ENCODE data around the gene CCNL2. TPM values are rescaled to one million over a fixed set of nuclear protein-coding genes. Genes with fewer than 3 reads are reported as not detected.

Gene CCNL2
- total and polyA plus RNA-seq, 3 experiments from 2014 or later: 29.0 to 124 (median 119) TPM

- DNase-seq: no peak
Observed at GRCh38 chr1:1340185-1340584, 59.0 kb downstream of the CCNL2 start.

DNA sequence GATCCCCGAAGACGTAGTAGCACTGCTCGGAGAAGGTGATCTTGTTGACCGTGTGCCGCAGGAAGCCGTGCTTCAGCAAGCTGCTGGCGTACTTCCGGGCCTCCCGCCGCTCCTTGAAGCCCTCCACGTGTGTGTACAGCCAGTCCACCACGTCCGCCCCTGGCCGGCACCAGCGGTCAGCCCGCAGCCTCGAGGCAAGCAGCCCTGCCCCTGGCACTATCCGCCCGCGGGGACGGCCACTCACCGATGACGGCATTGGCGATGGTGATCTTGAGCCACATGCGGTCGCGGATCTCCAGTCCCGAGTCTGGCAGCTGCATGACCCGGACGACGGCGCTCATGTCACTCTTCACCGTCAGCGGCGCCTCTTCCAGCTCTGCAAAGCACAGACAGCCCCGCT is 60.9 kb downstream of the CCNL2 start:
- Mint-ChIP-seq H3K9me3 (no peaks in the 10 kb centered on the region), H3K36me3 (peaks cover 0 to 25% (median 11%) of the 10 kb centered on the region in 3 donors), H3K27me3 (no peaks in the 10 kb centered on the region), H3K4me1 (peaks cover 0 to 6% (median 0%) of the 10 kb centered on the region in 3 donors), H3K27ac (no peak overlapping the region), H3K4me3 (no peak overlapping the region)
- H3K27ac ChIP-seq (ENCODE audit: low read depth, low read length): no peak overlapping the region
- H3K4me1 ChIP-seq (ENCODE audit: insufficient read depth, low read length): no peaks in the 10 kb centered on the region
- ChIA-PET POLR2A (no interaction called here), CTCF (no interaction called here)
- no peaks in the 10 kb centered on the region for H3K36me3 ChIP-seq (ENCODE audit: insufficient read depth, low read length)
- H3K9me3 ChIP-seq (ENCODE audit: low read length): no peaks in the 10 kb centered on the region
- no peak for DNase-seq
- H3K27me3 ChIP-seq (ENCODE audit: insufficient read depth, low read length, poor library complexity, severe bottlenecking): no peaks in the 10 kb centered on the region
- H3K4me3 ChIP-seq (ENCODE audit: low read length): no peak overlapping the region

More at GRCh38 chr1:1340185-1340584, 59.0 kb downstream of the CCNL2 start:
- Mint-ChIP-seq H3K36me3 (peaks cover 0 to 25% (median 11%) of the 10 kb centered on the region in 3 donors), H3K27me3 (no peaks in the 10 kb centered on the region), H3K4me1 (peaks cover 0 to 6% (median 0%) of the 10 kb centered on the region in 3 donors), H3K27ac (peak overlapping the region in 1 of 8 donors; percentile 50), H3K4me3 (no peak overlapping the region), H3K9me3 (no peaks in the 10 kb centered on the region)
- H3K9me3 ChIP-seq (ENCODE audit: low read length): no peaks in the 10 kb centered on the region
- ChIA-PET POLR2A (no interaction called here), CTCF (no interaction called here)
- H3K4me3 ChIP-seq (ENCODE audit: low read length): no peak overlapping the region
- no peaks in the 10 kb centered on the region for H3K4me1 ChIP-seq (ENCODE audit: insufficient read depth, low read length)
- no peaks in the 10 kb centered on the region for H3K36me3 ChIP-seq (ENCODE audit: insufficient read depth, low read length)
- no peak overlapping the region for H3K27ac ChIP-seq (ENCODE audit: low read depth, low read length)
- no peaks in the 10 kb centered on the region for H3K27me3 ChIP-seq (ENCODE audit: insufficient read depth, low read length, poor library complexity, severe bottlenecking)

GRCh38 chr1:1337793-1338147 is 61.4 kb downstream of the CCNL2 start:
- H3K9me3 ChIP-seq (ENCODE audit: low read length): no peaks in the 10 kb centered on the region
- no peak overlapping the region for H3K27ac Mint-ChIP-seq
- no peaks in the 10 kb centered on the region for H3K9me3 Mint-ChIP-seq
- no peaks in the 10 kb centered on the region for H3K4me1 ChIP-seq (ENCODE audit: insufficient read depth, low read length)
- ChIA-PET CTCF (no interaction called here), POLR2A (no interaction called here)
- H3K4me3 Mint-ChIP-seq: no peak overlapping the region
- peaks cover 0 to 25% (median 11%) of the 10 kb centered on the region in 3 donors for H3K36me3 Mint-ChIP-seq
- no peaks in the 10 kb centered on the region for H3K27me3 Mint-ChIP-seq
- no peak for DNase-seq
- H3K27me3 ChIP-seq (ENCODE audit: insufficient read depth, low read length, poor library complexity, severe bottlenecking): no peaks in the 10 kb centered on the region
- H3K27ac ChIP-seq (ENCODE audit: low read depth, low read length): no peak overlapping the region
- H3K4me3 ChIP-seq (ENCODE audit: low read length): no peak overlapping the region
- no peaks in the 10 kb centered on the region for H3K36me3 ChIP-seq (ENCODE audit: insufficient read depth, low read length)
- peaks cover 0 to 6% (median 0%) of the 10 kb centered on the region in 3 donors for H3K4me1 Mint-ChIP-seq

- CTCF ChIA-PET: no interaction called here
- DNase-seq: no peak
- no peaks in the 10 kb centered on the region for H3K4me1 ChIP-seq (ENCODE audit: insufficient read depth, low read length)
- Mint-ChIP-seq H3K27ac (no peak overlapping the region), H3K4me3 (no peak overlapping the region), H3K4me1 (peaks cover 0 to 6% (median 0%) of the 10 kb centered on the region in 3 donors), H3K9me3 (no peaks in the 10 kb centered on the region), H3K36me3 (peaks cover 0 to 25% (median 11%) of the 10 kb centered on the region in 3 donors), H3K27me3 (no peaks in the 10 kb centered on the region)
- H3K36me3 ChIP-seq (ENCODE audit: insufficient read depth, low read length): no peaks in the 10 kb centered on the region
- no peak overlapping the region for H3K4me3 ChIP-seq (ENCODE audit: low read length)
- no peaks in the 10 kb centered on the region for H3K27me3 ChIP-seq (ENCODE audit: insufficient read depth, low read length, poor library complexity, severe bottlenecking)
- POLR2A ChIA-PET: no interaction called here
- no peaks in the 10 kb centered on the region for H3K9me3 ChIP-seq (ENCODE audit: low read length)
- H3K27ac ChIP-seq (ENCODE audit: low read depth, low read length): no peak overlapping the region
Observed at GRCh38 chr1:1336931-1337792, 62.0 kb downstream of the CCNL2 start.

- H3K4me1 ChIP-seq (ENCODE audit: insufficient read depth, low read length): no peaks in the 10 kb centered on the region
- Mint-ChIP-seq H3K27me3 (no peaks in the 10 kb centered on the region), H3K9me3 (no peaks in the 10 kb centered on the region), H3K4me1 (peaks cover 0 to 6% (median 0%) of the 10 kb centered on the region in 3 donors), H3K36me3 (peaks cover 0 to 25% (median 11%) of the 10 kb centered on the region in 3 donors), H3K27ac (no peak overlapping the region), H3K4me3 (no peak overlapping the region)
- H3K4me3 ChIP-seq (ENCODE audit: low read length): no peak overlapping the region
- POLR2A ChIA-PET: no interaction called here
- DNase-seq: no peak
- H3K27me3 ChIP-seq (ENCODE audit: insufficient read depth, low read length, poor library complexity, severe bottlenecking): no peaks in the 10 kb centered on the region
- CTCF ChIA-PET: no interaction called here
- no peaks in the 10 kb centered on the region for H3K9me3 ChIP-seq (ENCODE audit: low read length)
- no peaks in the 10 kb centered on the region for H3K36me3 ChIP-seq (ENCODE audit: insufficient read depth, low read length)
- H3K27ac ChIP-seq (ENCODE audit: low read depth, low read length): no peak overlapping the region
Observed at GRCh38 chr1:1336446-1336845, 62.7 kb downstream of the CCNL2 start.

DNA sequence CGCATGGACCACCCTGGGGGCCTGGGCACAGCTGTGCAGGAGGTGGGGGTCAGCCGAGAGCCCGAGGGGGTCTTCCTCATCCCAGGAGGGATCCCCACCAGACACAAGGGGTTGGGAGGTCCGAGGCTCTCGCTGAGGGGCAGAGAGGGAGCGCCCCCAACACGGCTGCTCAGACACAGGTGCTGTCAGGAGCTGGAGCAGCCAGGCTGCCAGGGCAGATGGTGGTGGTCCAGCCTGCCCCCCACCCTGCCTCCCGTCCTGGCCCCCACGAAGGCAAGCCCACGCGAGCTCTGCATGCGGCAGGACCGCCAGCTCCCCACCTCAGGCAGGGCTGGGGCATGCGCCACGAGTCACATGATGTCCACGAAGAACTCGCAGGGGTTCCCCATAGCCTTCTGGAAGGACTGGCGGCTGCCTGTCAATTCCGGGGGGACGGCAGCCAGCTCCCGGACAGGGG is 63.3 kb downstream of the CCNL2 start:
- Mint-ChIP-seq H3K36me3 (peaks cover 0 to 19% (median 5%) of the 10 kb centered on the region in 3 donors), H3K4me3 (no peak overlapping the region), H3K9me3 (no peaks in the 10 kb centered on the region), H3K27me3 (no peaks in the 10 kb centered on the region), H3K4me1 (peaks cover 0 to under 1% (median 0%) of the 10 kb centered on the region in 3 donors), H3K27ac (no peak overlapping the region)
- POLR2A ChIA-PET: no interaction called here
- no peaks in the 10 kb centered on the region for H3K4me1 ChIP-seq (ENCODE audit: insufficient read depth, low read length)
- no peaks in the 10 kb centered on the region for H3K9me3 ChIP-seq (ENCODE audit: low read length)
- DNase-seq: no peak
- no peak overlapping the region for H3K4me3 ChIP-seq (ENCODE audit: low read length)
- H3K27me3 ChIP-seq (ENCODE audit: insufficient read depth, low read length, poor library complexity, severe bottlenecking): no peaks in the 10 kb centered on the region
- H3K27ac ChIP-seq (ENCODE audit: low read depth, low read length): no peak overlapping the region
- no peaks in the 10 kb centered on the region for H3K36me3 ChIP-seq (ENCODE audit: insufficient read depth, low read length)
- CTCF ChIA-PET: no interaction called here

Other genes starting within 250 kb of the CCNL2 start
- gene TTLL10, start 225.5 kb downstream of the CCNL2 start, total RNA-seq: not detected
- gene TTLL10, start 225.5 kb downstream of the CCNL2 start, polyA plus RNA-seq: not detected
- 10 to 100 TPM; 91.0 to 97.1 TPM for gene TNFRSF18, start 192.7 kb downstream of the CCNL2 start, total RNA-seq
- 2.0 TPM for gene TNFRSF18, start 192.7 kb downstream of the CCNL2 start, polyA plus RNA-seq
- 100 to 1,000 TPM; 180 to 193 TPM for gene TNFRSF4, start 185.2 kb downstream of the CCNL2 start, total RNA-seq
- gene TNFRSF4, start 185.2 kb downstream of the CCNL2 start, polyA plus RNA-seq: 1.9 TPM
- 100 to 1,000 TPM; 158 to 169 TPM for gene SDF4, start 167.3 kb downstream of the CCNL2 start, total RNA-seq
- gene SDF4, start 167.3 kb downstream of the CCNL2 start, polyA plus RNA-seq: 108 TPM
- gene B3GALT6, start 167.1 kb downstream of the CCNL2 start, total RNA-seq: 10 to 100 TPM; 23.7 to 24.1 TPM
- 16.4 TPM for gene B3GALT6, start 167.1 kb downstream of the CCNL2 start, polyA plus RNA-seq
- 1 to 10 TPM in 1 of 2 experiments, under 1 TPM in 1; 0.51 to 1.1 TPM for gene C1QTNF12, start 152.6 kb downstream of the CCNL2 start, total RNA-seq
- gene C1QTNF12, start 152.6 kb downstream of the CCNL2 start, polyA plus RNA-seq: not detected
- gene UBE2J2, start 125.5 kb downstream of the CCNL2 start, total RNA-seq: 10 to 100 TPM; 76.7 to 79.3 TPM
- gene UBE2J2, start 125.5 kb downstream of the CCNL2 start, polyA plus RNA-seq: 79.7 TPM
- 1 to 10 TPM; 2.9 to 5.0 TPM for gene SCNN1D, start 118.9 kb downstream of the CCNL2 start, total RNA-seq
- 0.09 TPM for gene SCNN1D, start 118.9 kb downstream of the CCNL2 start, polyA plus RNA-seq
- 10 to 100 TPM; 36.4 to 38.8 TPM for gene ACAP3, start 91.4 kb downstream of the CCNL2 start, total RNA-seq
- gene ACAP3, start 91.4 kb downstream of the CCNL2 start, polyA plus RNA-seq: 6.9 TPM
- 10 to 100 TPM; 32.9 to 34.3 TPM for gene PUSL1, start 90.7 kb downstream of the CCNL2 start, total RNA-seq
- 22.0 TPM for gene PUSL1, start 90.7 kb downstream of the CCNL2 start, polyA plus RNA-seq
- gene INTS11, start 74.7 kb downstream of the CCNL2 start, total RNA-seq: 100 to 1,000 TPM; 117 to 118 TPM
- 70.5 TPM for gene INTS11, start 74.7 kb downstream of the CCNL2 start, polyA plus RNA-seq
- 10 to 100 TPM; 17.6 to 18.3 TPM for gene CPTP, start 74.5 kb downstream of the CCNL2 start, total RNA-seq
- 23.6 TPM for gene CPTP, start 74.5 kb downstream of the CCNL2 start, polyA plus RNA-seq
- under 1 TPM; 0.53 to 0.62 TPM for gene TAS1R3, start 68.1 kb downstream of the CCNL2 start, total RNA-seq
- 0.28 TPM for gene TAS1R3, start 68.1 kb downstream of the CCNL2 start, polyA plus RNA-seq
- 10 to 100 TPM; 39.7 to 41.1 TPM for gene DVL1, start 49.9 kb downstream of the CCNL2 start, total RNA-seq
- gene DVL1, start 49.9 kb downstream of the CCNL2 start, polyA plus RNA-seq: 1.6 TPM
- gene MXRA8, start 40.8 kb downstream of the CCNL2 start, total RNA-seq: under 1 TPM; 0.26 to 0.29 TPM
- 0.61 TPM for gene MXRA8, start 40.8 kb downstream of the CCNL2 start, polyA plus RNA-seq
- 100 to 1,000 TPM; 159 to 169 TPM for gene AURKAIP1, start 24.1 kb downstream of the CCNL2 start, total RNA-seq
- 157 TPM for gene AURKAIP1, start 24.1 kb downstream of the CCNL2 start, polyA plus RNA-seq
- gene MRPL20, start 8.0 kb upstream of the CCNL2 start, total RNA-seq: 100 to 1,000 TPM; 206 to 208 TPM
- gene MRPL20, start 8.0 kb upstream of the CCNL2 start, polyA plus RNA-seq: 198 TPM
- gene ANKRD65, start 21.9 kb upstream of the CCNL2 start, total RNA-seq: not detected
- not detected for gene ANKRD65, start 21.9 kb upstream of the CCNL2 start, polyA plus RNA-seq
- gene VWA1, start 36.4 kb upstream of the CCNL2 start, total RNA-seq: under 1 TPM in 1 of 2 experiments, not detected in 1; 0.31 TPM
- gene VWA1, start 36.4 kb upstream of the CCNL2 start, polyA plus RNA-seq: not detected
- gene ATAD3C, start 50.4 kb upstream of the CCNL2 start, total RNA-seq: 1 to 10 TPM in 1 of 2 experiments, under 1 TPM in 1; 0.53 to 1.9 TPM
- gene ATAD3C, start 50.4 kb upstream of the CCNL2 start, polyA plus RNA-seq: 4.3 TPM
- 10 to 100 TPM; 81.6 to 86.6 TPM for gene ATAD3B, start 72.4 kb upstream of the CCNL2 start, total RNA-seq
- gene ATAD3B, start 72.4 kb upstream of the CCNL2 start, polyA plus RNA-seq: 7.9 TPM
- 10 to 100 TPM; 97.4 to 98.7 TPM for gene ATAD3A, start 112.8 kb upstream of the CCNL2 start, total RNA-seq
- 16.0 TPM for gene ATAD3A, start 112.8 kb upstream of the CCNL2 start, polyA plus RNA-seq
- gene TMEM240, start 141.3 kb upstream of the CCNL2 start, total RNA-seq: under 1 TPM; 0.33 to 0.59 TPM
- not detected for gene TMEM240, start 141.3 kb upstream of the CCNL2 start, polyA plus RNA-seq
- 100 to 1,000 TPM; 123 to 128 TPM for gene SSU72, start 175.5 kb upstream of the CCNL2 start, total RNA-seq
- 231 TPM for gene SSU72, start 175.5 kb upstream of the CCNL2 start, polyA plus RNA-seq
- 1 to 10 TPM; 2.9 to 3.1 TPM for gene FNDC10, start 200.8 kb upstream of the CCNL2 start, total RNA-seq
- 1.1 TPM for gene FNDC10, start 200.8 kb upstream of the CCNL2 start, polyA plus RNA-seq
- gene MIB2, start 216.2 kb upstream of the CCNL2 start, total RNA-seq: 10 to 100 TPM; 45.7 to 46.6 TPM
- 40.4 TPM for gene MIB2, start 216.2 kb upstream of the CCNL2 start, polyA plus RNA-seq
- gene MMP23B, start 232.8 kb upstream of the CCNL2 start, total RNA-seq: 1 to 10 TPM; 2.1 to 2.9 TPM
- 3.4 TPM for gene MMP23B, start 232.8 kb upstream of the CCNL2 start, polyA plus RNA-seq